Natural killer cell treated with Interleukin-12 subunit alpha and Interleukin-12 subunit beta and Interleukin-15 and Interleukin-18, amount 100 ng/mL, for 72 hours (primary cell): ENCODE results near the gene CREB3L2. TPM values are rescaled to one million over a fixed set of nuclear protein-coding genes. Genes with fewer than 3 reads are reported as not detected.
"Not testable (repeated sequence)": the region's sequence is repeated elsewhere in the genome, so short reads cannot be mapped to it uniquely, and the experiment has no call there.

Source experiments
- ATAC-seq, 2 donors: fragments of 150-1000 bp; cut with Tn5 transposase in 1 of 2; sonication (Bioruptor Pico), chemical (Tn5 transposase) in 1 of 2; 2 replicates each; pipeline ENCODE4 v1.10.0; 2021
- DNase-seq: peaks from one replicate; pipeline ENCODE4 v3.0.0; 2022; ENCODE audit warnings: low spot score
- H3K27ac Mint-ChIP-seq, 2 donors: 1 replicate in 1 of 2; 2 replicates in 1 of 2; pipeline ENCODE4 v1.8.0; 2022; ENCODE audit warnings: mixed read lengths in 2 of 2, mild to moderate bottlenecking in 1 of 2, moderate library complexity in 1 of 2
- H3K27me3 Mint-ChIP-seq, 2 donors: 1 replicate in 1 of 2; 2 replicates in 1 of 2; pipeline ENCODE4 v1.8.0; 2022; ENCODE audit warnings: mixed read lengths in 2 of 2
- H3K36me3 Mint-ChIP-seq: one replicate; pipeline ENCODE4 v1.8.0; 2022; ENCODE audit warnings: mixed read lengths
- H3K4me1 Mint-ChIP-seq, 2 donors: 1 replicate in 1 of 2; 2 replicates in 1 of 2; pipeline ENCODE4 v1.8.0; 2022; ENCODE audit warnings: low read depth in 2 of 2, mixed read lengths in 2 of 2, mild to moderate bottlenecking in 1 of 2
- H3K4me3 Mint-ChIP-seq: one replicate; pipeline ENCODE4 v1.8.0; 2022; ENCODE audit warnings: mixed read lengths
- H3K9me3 Mint-ChIP-seq: 2 replicates; pipeline ENCODE4 v1.8.0; 2022; ENCODE audit warnings: mixed read lengths
- total RNA-seq, 2 donors: library from RNA; stranded (reverse); gene quantifications; one replicate each; pipeline ENCODE4 v1.2.3, GENCODE V29; 2022

CREB3L2 gene
- total RNA-seq, result 10 to 100 TPM; 53.5 to 59.0 TPM

GRCh38 chr7:138001529-138002095 lies at the start of gene CREB3L2:
Gene CREB3L2 (minus strand): TSS chr7:138002086. CDS start chr7:138001705, 381 bp downstream.
- Mint-ChIP-seq H3K9me3 (no peaks in the 10 kb centered on the region), H3K4me3 (peak within 1 kb of the TSS; percentile 96), H3K27ac (peak within 1 kb of the TSS; percentile 87 to 94), H3K27me3 (no peaks in the 10 kb centered on the region), H3K36me3 (peaks cover 5% of the 10 kb centered on the region), H3K4me1 (peaks cover 39 to 51% of the 10 kb centered on the region in 2 donors)
- DNase-seq, result peak; percentile 80
- peak; percentile 60 to 72 for ATAC-seq

GRCh38 chr7:138049505-138050116 lies 47.7 kb upstream of the CREB3L2 start:
- Mint-ChIP-seq H3K36me3 (peaks cover 13% of the 10 kb centered on the region), H3K4me1 (no peaks in the 10 kb centered on the region), H3K9me3 (no peaks in the 10 kb centered on the region), H3K27me3 (peaks cover 14 to 33% of the 10 kb centered on the region in 2 donors), H3K4me3 (no peak overlapping the region), H3K27ac (no peak overlapping the region)
- ATAC-seq (no peak), DNase-seq (no peak)

GRCh38 chr7:138047907-138048306 lies 46.0 kb upstream of the CREB3L2 start:
- H3K36me3 Mint-ChIP-seq, result peaks cover 9% of the 10 kb centered on the region
- H3K4me3 Mint-ChIP-seq, result no peak overlapping the region
- DNase-seq (no peak), ATAC-seq (no peak)
- H3K27ac Mint-ChIP-seq, result no peak overlapping the region
- peaks cover 14 to 30% of the 10 kb centered on the region in 2 donors for H3K27me3 Mint-ChIP-seq
- no peaks in the 10 kb centered on the region for H3K4me1 Mint-ChIP-seq
- no peaks in the 10 kb centered on the region for H3K9me3 Mint-ChIP-seq

- no peaks in the 10 kb centered on the region for H3K9me3 Mint-ChIP-seq
- H3K4me3 Mint-ChIP-seq, result no peak overlapping the region
- DNase-seq (no peak), ATAC-seq (no peak)
- no peaks in the 10 kb centered on the region for H3K36me3 Mint-ChIP-seq
- peaks cover 15 to 34% of the 10 kb centered on the region in 2 donors for H3K27me3 Mint-ChIP-seq
- H3K27ac Mint-ChIP-seq, result no peak overlapping the region
- H3K4me1 Mint-ChIP-seq, result no peaks in the 10 kb centered on the region
Measured at GRCh38 chr7:138044897-138045296, 43.0 kb upstream of the CREB3L2 start.

- not testable (repeated sequence) for H3K36me3 Mint-ChIP-seq, H3K4me1 Mint-ChIP-seq, DNase-seq, H3K9me3 Mint-ChIP-seq, ATAC-seq, H3K27ac Mint-ChIP-seq, H3K4me3 Mint-ChIP-seq
- peaks cover 14 to 31% of the 10 kb centered on the region in 2 donors for H3K27me3 Mint-ChIP-seq
Measured at GRCh38 chr7:138040063-138040462, 38.2 kb upstream of the CREB3L2 start.

- Mint-ChIP-seq H3K9me3 (peaks cover 5% of the 10 kb centered on the region), H3K27me3 (peaks cover 14 to 20% of the 10 kb centered on the region in 2 donors), H3K4me1 (no peaks in the 10 kb centered on the region), H3K4me3 (no peak overlapping the region), H3K36me3 (peaks cover 5% of the 10 kb centered on the region), H3K27ac (no peak overlapping the region)
- ATAC-seq (no peak), DNase-seq (no peak)
Measured at GRCh38 chr7:138036135-138036534, 34.2 kb upstream of the CREB3L2 start.

- Mint-ChIP-seq H3K4me1 (no peaks in the 10 kb centered on the region), H3K9me3 (no peaks in the 10 kb centered on the region), H3K27me3 (peaks cover under 1 to 3% of the 10 kb centered on the region in 2 donors), H3K36me3 (no peaks in the 10 kb centered on the region), H3K27ac (no peak overlapping the region), H3K4me3 (no peak overlapping the region)
- no peak for DNase-seq
- no peak for ATAC-seq
Measured at GRCh38 chr7:138033241-138033640, 31.4 kb upstream of the CREB3L2 start.

- ATAC-seq (no peak), DNase-seq (no peak)
- no peak overlapping the region for H3K27ac Mint-ChIP-seq
- no peak overlapping the region for H3K4me3 Mint-ChIP-seq
- no peaks in the 10 kb centered on the region for H3K9me3 Mint-ChIP-seq
- no peaks in the 10 kb centered on the region for H3K4me1 Mint-ChIP-seq
- H3K27me3 Mint-ChIP-seq, result peaks cover 0 to 6% of the 10 kb centered on the region in 2 donors
- no peaks in the 10 kb centered on the region for H3K36me3 Mint-ChIP-seq
Measured at GRCh38 chr7:138032770-138033169, 30.9 kb upstream of the CREB3L2 start.

- H3K4me1 Mint-ChIP-seq, result no peaks in the 10 kb centered on the region
- ATAC-seq (no peak), DNase-seq (no peak)
- H3K9me3 Mint-ChIP-seq, result no peaks in the 10 kb centered on the region
- no peak overlapping the region for H3K4me3 Mint-ChIP-seq
- peaks cover 0 to 6% of the 10 kb centered on the region in 2 donors for H3K27me3 Mint-ChIP-seq
- no peaks in the 10 kb centered on the region for H3K36me3 Mint-ChIP-seq
- no peak overlapping the region for H3K27ac Mint-ChIP-seq
Measured at GRCh38 chr7:138032186-138032585, 30.3 kb upstream of the CREB3L2 start.

- H3K27me3 Mint-ChIP-seq, result peaks cover 0 to 2% of the 10 kb centered on the region in 2 donors
- H3K36me3 Mint-ChIP-seq, result no peaks in the 10 kb centered on the region
- H3K27ac Mint-ChIP-seq, result no peak overlapping the region
- DNase-seq (no peak), ATAC-seq (no peak)
- no peaks in the 10 kb centered on the region for H3K9me3 Mint-ChIP-seq
- no peak overlapping the region for H3K4me3 Mint-ChIP-seq
- no peaks in the 10 kb centered on the region for H3K4me1 Mint-ChIP-seq
Measured at GRCh38 chr7:138030679-138031351, 28.9 kb upstream of the CREB3L2 start.

- no peaks in the 10 kb centered on the region for H3K36me3 Mint-ChIP-seq
- ATAC-seq, result no peak
- DNase-seq, result no peak
- H3K27me3 Mint-ChIP-seq, result peaks cover 0 to 2% of the 10 kb centered on the region in 2 donors
- H3K4me3 Mint-ChIP-seq, result no peak overlapping the region
- no peaks in the 10 kb centered on the region for H3K4me1 Mint-ChIP-seq
- H3K9me3 Mint-ChIP-seq, result no peaks in the 10 kb centered on the region
- no peak overlapping the region for H3K27ac Mint-ChIP-seq
Measured at GRCh38 chr7:138029941-138030340, 28.1 kb upstream of the CREB3L2 start.

GRCh38 chr7:138029126-138029525 lies 27.2 kb upstream of the CREB3L2 start:
- no peak overlapping the region for H3K4me3 Mint-ChIP-seq
- DNase-seq (no peak), ATAC-seq (no peak)
- H3K9me3 Mint-ChIP-seq, result no peaks in the 10 kb centered on the region
- no peaks in the 10 kb centered on the region for H3K4me1 Mint-ChIP-seq
- H3K27me3 Mint-ChIP-seq, result peaks cover 0 to 2% of the 10 kb centered on the region in 2 donors
- no peak overlapping the region for H3K27ac Mint-ChIP-seq
- no peaks in the 10 kb centered on the region for H3K36me3 Mint-ChIP-seq

- DNase-seq (no peak), ATAC-seq (no peak)
- peaks cover 0 to 2% of the 10 kb centered on the region in 2 donors for H3K27me3 Mint-ChIP-seq
- no peaks in the 10 kb centered on the region for H3K9me3 Mint-ChIP-seq
- no peak overlapping the region for H3K4me3 Mint-ChIP-seq
- no peak overlapping the region for H3K27ac Mint-ChIP-seq
- H3K36me3 Mint-ChIP-seq, result no peaks in the 10 kb centered on the region
- peaks cover 0 to 2% of the 10 kb centered on the region in 2 donors for H3K4me1 Mint-ChIP-seq
Measured at GRCh38 chr7:138027100-138027499, 25.2 kb upstream of the CREB3L2 start.
